HepG2 (cell line): ENCODE measurements around the gene HK2. TPM values are rescaled to one million over a fixed set of nuclear protein-coding genes. Genes with fewer than 3 reads are reported as not detected.

ENCODE experiments used
- ARNTL ChIP-seq: sonication (generic); formaldehyde crosslinking; IDR thresholded peaks from 2 replicates; pipeline ENCODE4 v1.4.0; 2020; ENCODE audit warnings: mild to moderate bottlenecking, missing genetic modification reagents
- FOXK2 ChIP-seq: fragments of 450-650 bp; IDR thresholded peaks from 2 replicates; pipeline ENCODE4 v1.6.1; 2016
- HIC2 ChIP-seq: sonication (generic); formaldehyde crosslinking; IDR thresholded peaks from 2 replicates; pipeline ENCODE4 v1.9.0; 2022; ENCODE audit warnings: low read depth, missing genetic modification reagents
- HNF1A ChIP-seq, 2 experiments: sonication (generic) in 1 of 2; formaldehyde crosslinking in 1 of 2; IDR thresholded peaks; 2 replicates each; pipeline versions ENCODE4 v1.4.0 to v1.6.1; 2016 to 2020; ENCODE audit warnings: borderline replicate concordance in 1 of 2, low read depth in 1 of 2, mild to moderate bottlenecking in 1 of 2, missing genetic modification reagents in 1 of 2
- KDM2A ChIP-seq: sonication (generic); formaldehyde crosslinking; IDR thresholded peaks from 2 replicates; pipeline ENCODE4 v1.4.0; 2020; ENCODE audit warnings: low read depth, missing genetic modification reagents, borderline replicate concordance
- PATZ1 ChIP-seq: sonication (generic); formaldehyde crosslinking; IDR thresholded peaks from 2 replicates; pipeline ENCODE4 v1.4.0; 2020; ENCODE audit warnings: missing genetic modification reagents
- ZNF24 ChIP-seq: fragments of 450-650 bp; IDR thresholded peaks from 2 replicates; pipeline ENCODE4 v1.6.1; 2017; ENCODE audit warnings: antibody characterized with exemption, mild to moderate bottlenecking
- ZNF256 ChIP-seq: sonication (generic); formaldehyde crosslinking; conservative IDR thresholded peaks from 2 replicates; pipeline ENCODE4 v1.4.0; 2020; ENCODE audit warnings: missing genetic modification reagents
- ZNF558 ChIP-seq: sonication (generic); formaldehyde crosslinking; IDR thresholded peaks from 2 replicates; pipeline ENCODE4 v1.9.0; 2022; ENCODE audit warnings: mild to moderate bottlenecking, missing genetic modification reagents, borderline replicate concordance
- ZNF710 ChIP-seq: sonication (generic); formaldehyde crosslinking; IDR thresholded peaks from 2 replicates; pipeline ENCODE4 v1.5.0; 2020; ENCODE audit warnings: mild to moderate bottlenecking, missing genetic modification reagents, borderline replicate concordance
- polyA plus RNA-seq, 8 experiments: library from polyadenylated mRNA; depleted of rRNA in 3 of 8; stranded (reverse) in 7 of 8; unstranded in 1 of 8; fragments of >200 nt; fragmentation: Illumina TruSeq in 4 of 8; extraction: Trizol in 4 of 8; gene quantifications; 2 replicates each; pipeline versions ENCODE4 v1.2.1 to v1.2.3, GENCODE V29; 2011 to 2016; ENCODE audit warnings: low read depth in 4 of 8, missing spikeins in 1 of 8, mixed read lengths in 1 of 8; ENCODE audit not compliant: insufficient read depth in 1 of 8
- total RNA-seq, 5 experiments: library from RNA; depleted of rRNA; stranded (reverse); fragments of >200 nt; fragmentation: Illumina TruSeq; extraction: Trizol; gene quantifications; 2 replicates each; pipeline ENCODE4 v1.2.3, GENCODE V29; 2016; ENCODE audit warnings: low read depth in 1 of 5
- TF ChIP-seq, protein P1 (sequence below): IDR thresholded peaks from 2 replicates; pipeline ENCODE4 v1.6.1; 2016; ENCODE audit warnings: low read depth

HK2 gene
- total and polyA plus RNA-seq, 2 of the 13 experiments (the other 11 are each of a cell fraction or from before 2014, with no cell fraction given) = 13.2 to 101 TPM

- TF ChIP-seq ZNF558 (CRISPR knock-in tag) = peak; percentile 61; the same call in 1 of the 2 replicates
- TF ChIP-seq ZNF24 = no peak
- 0 out of 2 replicates have a peak, but pooled peaks have one; percentile 48 for TF ChIP-seq ZNF256 (CRISPR knock-in tag)
- TF ChIP-seq PATZ1 = peak; percentile 91
- TF ChIP-seq FOXK2 = no peak
- TF ChIP-seq, protein P1, sequence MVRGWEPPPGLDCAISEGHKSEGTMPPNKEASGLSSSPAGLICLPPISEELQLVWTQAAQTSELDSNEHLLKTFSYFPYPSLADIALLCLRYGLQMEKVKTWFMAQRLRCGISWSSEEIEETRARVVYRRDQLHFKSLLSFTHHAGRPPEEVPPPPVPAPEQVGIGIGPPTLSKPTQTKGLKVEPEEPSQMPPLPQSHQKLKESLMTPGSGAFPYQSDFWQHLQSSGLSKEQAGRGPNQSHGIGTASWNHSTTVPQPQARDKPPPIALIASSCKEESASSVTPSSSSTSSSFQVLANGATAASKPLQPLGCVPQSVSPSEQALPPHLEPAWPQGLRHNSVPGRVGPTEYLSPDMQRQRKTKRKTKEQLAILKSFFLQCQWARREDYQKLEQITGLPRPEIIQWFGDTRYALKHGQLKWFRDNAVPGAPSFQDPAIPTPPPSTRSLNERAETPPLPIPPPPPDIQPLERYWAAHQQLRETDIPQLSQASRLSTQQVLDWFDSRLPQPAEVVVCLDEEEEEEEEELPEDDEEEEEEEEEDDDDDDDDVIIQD (CRISPR knock-in tag) = no peak
- peak; percentile 84 for TF ChIP-seq ZNF710 (CRISPR knock-in tag)
- no peak for TF ChIP-seq HNF1A (IDR thresholded peaks at IDR 0.05; ENCODE audit: low read depth)
- TF ChIP-seq HNF1A (CRISPR knock-in tag; IDR thresholded peaks at IDR 0.05; ENCODE audit: borderline replicate concordance) = peak; percentile 59; the same call in 1 of the 2 replicates
- TF ChIP-seq HIC2 (CRISPR knock-in tag) = no peak
- no peak for TF ChIP-seq KDM2A (CRISPR knock-in tag)
- TF ChIP-seq ARNTL (CRISPR knock-in tag) = peak; percentile 94
Measured at GRCh38 chr2:74834792-74835755, 1.1 kb downstream of the HK2 start (continued).
